GM18909 (cell line): Measurements from ENCODE around the gene EFHD2.
"Not testable (repeated sequence)": the region's sequence is repeated elsewhere in the genome, so short reads cannot be mapped to it uniquely, and the experiment has no call there.

Experiments
- ATAC-seq: cut with Tn5 transposase; IDR thresholded peaks from one replicate; pipeline ENCODE4 v1.9.1; 2021; ENCODE audit warnings: mild to moderate bottlenecking; ENCODE audit not compliant: unreplicated experiment, poor library complexity

The EFHD2 gene

GRCh38 chr1:15446212-15446611 lies 36.5 kb downstream of the EFHD2 start:
- no peak for ATAC-seq

GRCh38 chr1:15448877-15449462 lies 39.3 kb downstream of the EFHD2 start:
- no peak for ATAC-seq

GRCh38 chr1:15449567-15449966 lies 39.9 kb downstream of the EFHD2 start:
- ATAC-seq, result no peak

GRCh38 chr1:15451014-15451722 lies 41.5 kb downstream of the EFHD2 start:
- no peak for ATAC-seq

GRCh38 chr1:15452216-15452615 lies 42.5 kb downstream of the EFHD2 start:
- ATAC-seq, result no peak

GRCh38 chr1:15452866-15453571 lies 43.3 kb downstream of the EFHD2 start:
- ATAC-seq, result no peak

GRCh38 chr1:15453734-15454133 lies 44.0 kb downstream of the EFHD2 start:
- no peak for ATAC-seq

- no peak for ATAC-seq
These were observed 44.6 kb downstream of the EFHD2 start for GRCh38 chr1:15454256-15454655.

GRCh38 chr1:15455522-15455921 lies 45.8 kb downstream of the EFHD2 start:
- ATAC-seq, result no peak

GRCh38 chr1:15456313-15456954 lies 46.7 kb downstream of the EFHD2 start, which contains the start of gene CELA2A:
CELA2A (plus strand) TSS chr1:15456732; CDS start chr1:15456754, 22 bp downstream.
- ATAC-seq, result no peak

- no peak for ATAC-seq
These were observed 47.9 kb downstream of the EFHD2 start for GRCh38 chr1:15457585-15457984.

GRCh38 chr1:15458388-15458787 lies 48.7 kb downstream of the EFHD2 start:
- ATAC-seq, result not testable (repeated sequence)

- ATAC-seq, result no peak
These were observed 50.4 kb downstream of the EFHD2 start for GRCh38 chr1:15459771-15460707.

- ATAC-seq, result no peak
These were observed 51.0 kb downstream of the EFHD2 start for GRCh38 chr1:15460708-15461095.

GRCh38 chr1:15463064-15463800 lies 53.5 kb downstream of the EFHD2 start:
- ATAC-seq, result not testable (repeated sequence)

GRCh38 chr1:15463926-15464322 lies 54.2 kb downstream of the EFHD2 start:
- ATAC-seq, result not testable (repeated sequence)

GRCh38 chr1:15465674-15466073 lies 56.0 kb downstream of the EFHD2 start:
- no peak for ATAC-seq

- ATAC-seq, result not testable (repeated sequence)
These were observed 57.4 kb downstream of the EFHD2 start for GRCh38 chr1:15466955-15467625.

- ATAC-seq, result no peak
These were observed 58.5 kb downstream of the EFHD2 start for GRCh38 chr1:15468145-15468544.
